ENCODE results near the gene STH. TPM values are rescaled to one million over a fixed set of nuclear protein-coding genes. Genes with fewer than 3 reads are reported as not detected.

The STH gene
- total RNA-seq, 1 donor from 2014 or later = 3.9 TPM

- DNase-seq = no peak
These were observed 28.9 kb downstream of the STH start for GRCh38 chr17:46027976-46028325.

- DNase-seq = no peak
These were observed 29.3 kb downstream of the STH start for GRCh38 chr17:46028374-46028773.

GRCh38 chr17:46028981-46029565 lies 30.0 kb downstream of the STH start:
- no peak for DNase-seq

- DNase-seq = no peak
These were observed 30.6 kb downstream of the STH start for GRCh38 chr17:46029627-46030026.

GRCh38 chr17:46030752-46031151 lies 31.7 kb downstream of the STH start:
- DNase-seq = no peak

GRCh38 chr17:46031440-46031839 lies 32.4 kb downstream of the STH start:
- DNase-seq = no peak

GRCh38 chr17:46031920-46032319 lies 32.9 kb downstream of the STH start:
- no peak for DNase-seq

- DNase-seq = no peak
These were observed 33.9 kb downstream of the STH start for GRCh38 chr17:46032909-46033308.

- DNase-seq = no peak
These were observed 34.3 kb downstream of the STH start for GRCh38 chr17:46033392-46033791.

- DNase-seq = no peak
These were observed 36.2 kb downstream of the STH start for GRCh38 chr17:46035112-46035818.

- DNase-seq = no peak
These were observed 37.4 kb downstream of the STH start for GRCh38 chr17:46036491-46036890.

- no peak for DNase-seq
These were observed 38.7 kb downstream of the STH start for GRCh38 chr17:46037722-46038255.

GRCh38 chr17:46038414-46038813 lies 39.4 kb downstream of the STH start:
- peak; percentile 49 for DNase-seq

- no peak for DNase-seq
These were observed 39.9 kb downstream of the STH start for GRCh38 chr17:46038937-46039336.

GRCh38 chr17:46039592-46040186 lies 40.6 kb downstream of the STH start:
- DNase-seq = no peak

GRCh38 chr17:46042246-46042645 lies 43.2 kb downstream of the STH start:
- DNase-seq = no peak

- no peak for DNase-seq
These were observed 43.9 kb downstream of the STH start for GRCh38 chr17:46042925-46043324.

GRCh38 chr17:46043606-46044005 lies 44.6 kb downstream of the STH start:
- no peak for DNase-seq

GRCh38 chr17:46044286-46044928 lies 45.4 kb downstream of the STH start:
- DNase-seq = peak; percentile 26

GRCh38 chr17:46044989-46045388 lies 45.9 kb downstream of the STH start:
- no peak for DNase-seq

- DNase-seq = no peak
These were observed 46.6 kb downstream of the STH start for GRCh38 chr17:46045639-46046038.

GRCh38 chr17:46046957-46047356 lies 47.9 kb downstream of the STH start:
- no peak for DNase-seq

- DNase-seq = no peak
These were observed 48.3 kb downstream of the STH start for GRCh38 chr17:46047398-46047797.

Measured in occipital lobe (tissue), 2 donors.